Measurements from ENCODE around the gene BST2. TPM values are rescaled to one million over a fixed set of nuclear protein-coding genes. Genes with fewer than 3 reads are reported as not detected.

The BST2 gene
- total and polyA plus RNA-seq, 2 of the 4 experiments (the other 2 are of a cell fraction): 0.18 to 0.92 TPM

DNA sequence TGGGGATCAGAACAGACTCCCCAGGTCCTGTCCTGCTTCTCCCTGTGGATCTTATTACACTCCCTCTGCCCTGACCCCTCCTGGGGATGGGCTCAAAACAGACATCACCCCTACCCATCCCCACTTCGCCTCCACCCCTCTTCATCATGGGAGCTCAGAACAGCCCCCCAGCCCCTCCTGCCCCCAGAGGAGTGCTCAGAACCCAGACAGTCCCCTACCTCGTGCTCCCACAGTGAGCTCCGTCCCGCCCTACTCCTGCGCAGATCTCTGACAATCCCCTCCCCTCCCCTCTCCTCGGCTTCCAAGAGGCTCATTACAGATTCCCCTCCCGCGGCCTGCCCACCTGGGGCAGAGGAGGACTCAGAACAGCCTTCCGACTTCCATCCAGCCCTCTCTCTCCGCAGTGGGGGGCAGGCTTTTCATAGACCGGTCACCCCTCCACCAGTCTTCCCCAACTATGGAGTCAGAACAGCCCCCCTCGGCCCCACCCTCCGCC, 49.2 kb upstream of the BST2 start:
- BruUV-seq (replicated peaks): no TSS peak
- H4K91ac ChIP-seq (ENCODE audit: insufficient read depth, low read depth, low read length): no peak overlapping the region
- DNase-seq (no peak), ATAC-seq (ENCODE audit: low read depth) (no peak; the same call in 1 of the 2 replicates)
- no peak overlapping the region for H3K27ac ChIP-seq (ENCODE audit: insufficient read depth, low read length)
- H3K4me1 ChIP-seq (ENCODE audit: control insufficient read depth, insufficient read depth, low read length): no peaks in the 10 kb centered on the region; the same call in 1 of the 2 replicates
- H2BK20ac ChIP-seq (ENCODE audit: low read depth, low read length): no peak overlapping the region
- H3K9me3 ChIP-seq (ENCODE audit: control insufficient read depth, insufficient read depth, low read length): no peaks in the 10 kb centered on the region
- peaks cover 3% of the 10 kb centered on the region; the same call in 1 of the 2 replicates for H4K20me1 ChIP-seq (ENCODE audit: insufficient read depth, low read length)
- WGBS, 2 experiments (ENCODE audit: extremely low coverage in 2 of 2, insufficient read length in 1 of 2): 0% methylated on average over 2 of the region's 13 CpGs; no CpG with 5 or more reads in 1 of the 2 experiments
- no peak overlapping the region for H2AFZ ChIP-seq (replicated peaks; ENCODE audit: low read length, poor library complexity)
- H2BK120ac ChIP-seq (ENCODE audit: low read depth, low read length): no peak overlapping the region
- TF ChIP-seq CHD1 (IDR thresholded peaks at IDR 0.05; ENCODE audit: low read depth, low read length): no peak
- no peak for TF ChIP-seq RCOR1 (IDR thresholded peaks at IDR 0.05; ENCODE audit: insufficient replicate concordance, low read length)
- TF ChIP-seq MAZ (IDR thresholded peaks at IDR 0.05; ENCODE audit: borderline replicate concordance, low read depth, low read length): no peak
- no peak for TF ChIP-seq POLR2A (IDR thresholded peaks at IDR 0.05; ENCODE audit: low read depth, low read length)
- TF ChIP-seq, protein P1, sequence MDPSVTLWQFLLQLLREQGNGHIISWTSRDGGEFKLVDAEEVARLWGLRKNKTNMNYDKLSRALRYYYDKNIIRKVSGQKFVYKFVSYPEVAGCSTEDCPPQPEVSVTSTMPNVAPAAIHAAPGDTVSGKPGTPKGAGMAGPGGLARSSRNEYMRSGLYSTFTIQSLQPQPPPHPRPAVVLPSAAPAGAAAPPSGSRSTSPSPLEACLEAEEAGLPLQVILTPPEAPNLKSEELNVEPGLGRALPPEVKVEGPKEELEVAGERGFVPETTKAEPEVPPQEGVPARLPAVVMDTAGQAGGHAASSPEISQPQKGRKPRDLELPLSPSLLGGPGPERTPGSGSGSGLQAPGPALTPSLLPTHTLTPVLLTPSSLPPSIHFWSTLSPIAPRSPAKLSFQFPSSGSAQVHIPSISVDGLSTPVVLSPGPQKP (IDR thresholded peaks at IDR 0.05; ENCODE audit: borderline replicate concordance, low read depth, low read length): no peak
- TF ChIP-seq BHLHE40 (IDR thresholded peaks at IDR 0.05; ENCODE audit: low read depth, low read length): no peak
- TF ChIP-seq RAD21 (IDR thresholded peaks at IDR 0.05; ENCODE audit: low read length): no peak
- TF ChIP-seq CEBPB (IDR thresholded peaks at IDR 0.05; ENCODE audit: low read depth, low read length): no peak
- TF ChIP-seq MAFK (IDR thresholded peaks at IDR 0.05; ENCODE audit: low read depth, low read length): no peak
- no peak for TF ChIP-seq NFE2L2 (IDR thresholded peaks at IDR 0.05; ENCODE audit: low read depth, low read length)
- TF ChIP-seq RFX5 (IDR thresholded peaks at IDR 0.05; ENCODE audit: low read depth, low read length): no peak
- TF ChIP-seq MXI1 (IDR thresholded peaks at IDR 0.05; ENCODE audit: borderline replicate concordance, low read depth, low read length): no peak
- TF ChIP-seq SMC3 (IDR thresholded peaks at IDR 0.05; ENCODE audit: low read depth, low read length): no peak
- no peak for TF ChIP-seq FOS (IDR thresholded peaks at IDR 0.05; ENCODE audit: low read depth, low read length)
- TF ChIP-seq, protein P2, sequence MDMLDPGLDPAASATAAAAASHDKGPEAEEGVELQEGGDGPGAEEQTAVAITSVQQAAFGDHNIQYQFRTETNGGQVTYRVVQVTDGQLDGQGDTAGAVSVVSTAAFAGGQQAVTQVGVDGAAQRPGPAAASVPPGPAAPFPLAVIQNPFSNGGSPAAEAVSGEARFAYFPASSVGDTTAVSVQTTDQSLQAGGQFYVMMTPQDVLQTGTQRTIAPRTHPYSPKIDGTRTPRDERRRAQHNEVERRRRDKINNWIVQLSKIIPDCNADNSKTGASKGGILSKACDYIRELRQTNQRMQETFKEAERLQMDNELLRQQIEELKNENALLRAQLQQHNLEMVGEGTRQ (IDR thresholded peaks at IDR 0.05; ENCODE audit: low read depth, low read length): no peak
- TF ChIP-seq, protein P3, sequence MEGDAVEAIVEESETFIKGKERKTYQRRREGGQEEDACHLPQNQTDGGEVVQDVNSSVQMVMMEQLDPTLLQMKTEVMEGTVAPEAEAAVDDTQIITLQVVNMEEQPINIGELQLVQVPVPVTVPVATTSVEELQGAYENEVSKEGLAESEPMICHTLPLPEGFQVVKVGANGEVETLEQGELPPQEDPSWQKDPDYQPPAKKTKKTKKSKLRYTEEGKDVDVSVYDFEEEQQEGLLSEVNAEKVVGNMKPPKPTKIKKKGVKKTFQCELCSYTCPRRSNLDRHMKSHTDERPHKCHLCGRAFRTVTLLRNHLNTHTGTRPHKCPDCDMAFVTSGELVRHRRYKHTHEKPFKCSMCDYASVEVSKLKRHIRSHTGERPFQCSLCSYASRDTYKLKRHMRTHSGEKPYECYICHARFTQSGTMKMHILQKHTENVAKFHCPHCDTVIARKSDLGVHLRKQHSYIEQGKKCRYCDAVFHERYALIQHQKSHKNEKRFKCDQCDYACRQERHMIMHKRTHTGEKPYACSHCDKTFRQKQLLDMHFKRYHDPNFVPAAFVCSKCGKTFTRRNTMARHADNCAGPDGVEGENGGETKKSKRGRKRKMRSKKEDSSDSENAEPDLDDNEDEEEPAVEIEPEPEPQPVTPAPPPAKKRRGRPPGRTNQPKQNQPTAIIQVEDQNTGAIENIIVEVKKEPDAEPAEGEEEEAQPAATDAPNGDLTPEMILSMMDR (conservative IDR thresholded peaks at IDR 0.05; ENCODE audit: low read depth, low read length): no peak
- no peak overlapping the region for H2BK15ac ChIP-seq (ENCODE audit: low read depth, low read length)
- no peak overlapping the region for H3K23ac ChIP-seq (ENCODE audit: low read depth, low read length)
- no peak overlapping the region for H3K4ac ChIP-seq (ENCODE audit: low read depth, low read length)
- H3K27me3 ChIP-seq (ENCODE audit: control insufficient read depth, insufficient read depth, low read length): peaks cover 32% of the 10 kb centered on the region
- no peaks in the 10 kb centered on the region for H3K36me3 ChIP-seq (ENCODE audit: control insufficient read depth, insufficient read depth, low read length)
- H2AK5ac ChIP-seq (ENCODE audit: low read depth, low read length): no peak overlapping the region
- no peak overlapping the region for H3K18ac ChIP-seq (ENCODE audit: low read depth, low read length)
- dilution Hi-C loops (cut with HindIII; ENCODE audit: low sequenced_read_pairs, unreplicated experiment): no loop called here
- intact Hi-C loops (cut with micrococcal nuclease): loop anchor here (10.0 kb wide), 2 partner anchors 310 to 400 kb away; partner anchors contain the start of gene RPL18A
- no peaks in the 10 kb centered on the region for H3K79me1 ChIP-seq (ENCODE audit: low read depth in 1 of 2, low read length in 2 of 2)
- no peak overlapping the region for H3K56ac ChIP-seq (ENCODE audit: extremely low read depth, insufficient read depth, low read length)
- CTCF ChIA-PET: interaction anchor here (0.6 to 1.0 kb wide), 3 partner anchors 11 to 667 kb away, joined by 3 to 4 read pairs (median 3); no protein-coding TSS in a partner anchor
- no peak overlapping the region for H2BK5ac ChIP-seq (ENCODE audit: low read depth, low read length, poor library complexity, severe bottlenecking)
- in situ Hi-C loops (cut with MboI; ENCODE audit: low sequenced_read_pairs): loop anchor here (10.0 kb wide), 1 partner anchor 400 kb away; the partner anchor contains the start of gene RPL18A
- POLR2A ChIA-PET (ENCODE audit: unreplicated experiment): no interaction called here
- H3K9me1 ChIP-seq (ENCODE audit: insufficient read depth, low read length): no peaks in the 10 kb centered on the region
- no peak overlapping the region for H3K4me3 ChIP-seq (ENCODE audit: insufficient read depth, low read depth, low read length)
- no peak overlapping the region for H2AK9ac ChIP-seq (replicated peaks; ENCODE audit: low read depth, low read length, poor library complexity)
- no peak overlapping the region for H4K5ac ChIP-seq (ENCODE audit: low read depth, low read length)
- H3K14ac ChIP-seq (replicated peaks; ENCODE audit: low read depth, low read length): no peak overlapping the region
- no peak overlapping the region for H3K9ac ChIP-seq (ENCODE audit: low read depth, low read length)
- no peak overlapping the region for H4K8ac ChIP-seq (ENCODE audit: low read depth in 2 of 2, low read length in 2 of 2)
- H3K4me2 ChIP-seq (ENCODE audit: low read depth, low read length): no peak overlapping the region

Measured in IMR-90 (cell line).